SKM-1 treated with dmso at 0.1 percent for 144 hours (cell line): ENCODE results near the gene GPR35.

Experiments used
- DNase-seq: peaks from one replicate; lab custom pipeline; 2025; ENCODE audit not compliant: unreplicated experiment; lab: John Stamatoyannopoulos, UW

GPR35 gene

DNA sequence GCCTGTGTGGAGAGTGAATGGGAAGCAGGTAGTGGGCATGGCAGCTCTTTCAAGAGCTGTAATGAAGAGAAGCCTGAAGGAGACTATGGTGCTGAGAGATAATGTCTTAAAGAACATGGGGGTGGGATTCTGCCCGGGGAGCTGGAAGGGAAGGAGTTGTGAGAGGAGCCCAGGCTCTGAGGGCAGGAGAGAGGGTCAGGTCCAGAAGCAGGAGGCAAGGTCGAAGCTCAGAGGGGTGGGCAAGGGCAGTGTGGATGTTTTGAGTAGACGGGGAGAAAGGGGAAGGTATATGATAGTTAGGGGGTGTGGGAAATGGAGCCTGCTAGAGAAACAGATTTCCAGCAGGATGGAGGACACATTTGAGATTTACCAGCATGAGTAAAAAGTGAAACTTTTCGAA lies 36.6 kb upstream of the GPR35 start:
- no peak for DNase-seq

DNA sequence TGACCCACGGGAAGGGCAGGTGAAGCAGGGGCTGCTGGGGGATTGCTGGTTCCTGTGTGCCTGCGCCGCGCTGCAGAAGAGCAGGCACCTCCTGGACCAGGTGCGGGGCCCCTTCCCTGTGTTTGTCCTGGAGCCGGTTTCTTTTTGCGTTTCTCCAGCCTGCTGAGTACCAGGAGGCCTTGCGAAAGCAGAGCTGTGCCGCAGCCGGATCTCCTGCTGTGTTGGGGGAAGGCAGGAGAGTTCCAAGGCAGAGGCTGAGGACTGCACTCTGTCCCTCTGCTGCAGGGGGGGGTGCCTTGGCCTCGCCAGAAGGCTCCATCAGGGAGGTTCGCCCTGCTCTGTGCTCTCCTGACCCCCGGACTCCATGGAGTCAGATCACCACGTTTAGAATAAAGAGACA lies 35.9 kb upstream of the GPR35 start:
- DNase-seq = no peak

DNA sequence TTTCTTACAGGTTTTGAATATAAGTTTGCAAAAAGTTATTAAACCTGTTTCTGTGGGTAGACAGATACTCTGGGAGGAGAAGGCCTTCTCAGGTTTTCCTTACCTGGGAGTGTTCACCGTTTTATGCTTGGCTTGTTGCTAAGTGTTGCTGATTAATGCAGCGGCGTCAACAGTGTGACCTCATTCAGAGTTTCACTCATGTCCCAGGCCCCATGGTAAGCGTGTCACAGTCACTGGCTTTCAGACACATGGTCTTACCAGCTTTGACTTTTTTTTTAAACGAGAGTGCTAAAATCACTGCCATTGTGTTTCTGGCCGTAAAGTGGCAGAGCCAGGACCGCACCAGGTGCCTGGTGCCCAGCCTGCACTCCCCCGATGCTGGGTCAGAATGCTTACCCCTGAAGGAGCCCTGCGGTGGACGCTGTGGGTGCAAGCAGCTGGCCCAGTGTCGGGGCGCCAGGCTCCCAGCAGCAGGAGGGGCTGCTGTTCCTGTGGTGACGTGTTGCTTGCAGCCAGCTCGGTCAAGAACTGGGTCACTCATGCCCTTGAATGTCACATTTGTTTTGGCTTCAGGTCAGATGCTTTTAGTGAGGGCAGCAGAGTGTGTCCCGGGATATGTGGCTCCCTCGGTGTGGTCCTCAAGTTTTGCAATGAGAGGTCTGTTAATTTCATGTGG lies 35.3 kb upstream of the GPR35 start:
- no peak for DNase-seq

DNA sequence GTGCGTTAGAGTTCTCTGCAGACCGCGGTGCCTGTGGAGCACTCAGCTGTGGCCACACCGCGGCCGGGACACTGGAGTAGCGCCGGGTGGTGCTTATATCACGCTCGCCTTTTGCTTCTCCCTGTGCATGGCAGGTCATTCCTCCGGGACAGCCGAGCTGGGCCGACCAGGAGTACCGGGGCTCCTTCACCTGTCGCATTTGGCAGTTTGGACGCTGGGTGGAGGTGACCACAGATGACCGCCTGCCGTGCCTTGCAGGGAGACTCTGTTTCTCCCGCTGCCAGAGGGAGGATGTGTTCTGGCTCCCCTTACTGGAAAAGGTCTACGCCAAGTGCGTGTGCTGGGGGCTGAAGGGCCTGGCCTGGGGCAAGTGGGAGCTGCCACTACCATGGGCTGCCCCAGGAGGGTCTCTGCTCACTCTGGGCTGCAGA lies 34.6 kb upstream of the GPR35 start:
- no peak for DNase-seq

DNA sequence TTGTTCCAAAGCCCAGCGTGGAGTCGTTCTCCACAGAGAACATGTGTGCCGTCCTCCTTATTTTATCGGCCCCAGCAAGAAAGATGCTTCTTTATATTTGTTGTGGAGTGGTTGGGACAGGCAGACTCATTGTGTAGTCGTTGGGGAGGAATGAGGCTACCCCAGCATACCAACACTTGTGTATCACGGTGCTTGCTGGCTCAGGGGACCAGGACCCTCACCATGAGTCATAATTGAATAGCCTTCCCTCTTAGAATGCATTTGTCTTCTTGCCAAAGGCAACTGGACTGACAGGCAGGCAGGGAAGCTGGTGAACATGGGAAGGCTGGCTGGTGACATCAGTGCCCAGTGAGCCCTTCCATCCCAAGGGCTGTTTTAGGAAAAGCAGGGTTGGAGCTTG lies 34.1 kb upstream of the GPR35 start:
- DNase-seq = no peak

DNA sequence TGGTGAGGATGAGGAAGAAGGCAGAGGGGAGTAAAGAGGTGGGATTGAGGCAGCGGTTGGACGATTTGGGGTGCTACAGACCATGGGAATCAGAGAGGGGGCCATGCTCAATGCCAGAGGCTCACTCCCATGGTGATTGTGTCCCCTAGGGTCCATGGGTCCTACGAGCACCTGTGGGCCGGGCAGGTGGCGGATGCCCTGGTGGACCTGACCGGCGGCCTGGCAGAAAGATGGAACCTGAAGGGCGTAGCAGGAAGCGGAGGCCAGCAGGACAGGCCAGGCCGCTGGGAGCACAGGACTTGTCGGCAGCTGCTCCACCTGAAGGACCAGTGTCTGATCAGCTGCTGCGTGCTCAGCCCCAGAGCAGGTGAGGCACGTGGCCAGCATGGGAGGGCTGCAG lies 33.5 kb upstream of the GPR35 start:
- no peak for DNase-seq

DNA sequence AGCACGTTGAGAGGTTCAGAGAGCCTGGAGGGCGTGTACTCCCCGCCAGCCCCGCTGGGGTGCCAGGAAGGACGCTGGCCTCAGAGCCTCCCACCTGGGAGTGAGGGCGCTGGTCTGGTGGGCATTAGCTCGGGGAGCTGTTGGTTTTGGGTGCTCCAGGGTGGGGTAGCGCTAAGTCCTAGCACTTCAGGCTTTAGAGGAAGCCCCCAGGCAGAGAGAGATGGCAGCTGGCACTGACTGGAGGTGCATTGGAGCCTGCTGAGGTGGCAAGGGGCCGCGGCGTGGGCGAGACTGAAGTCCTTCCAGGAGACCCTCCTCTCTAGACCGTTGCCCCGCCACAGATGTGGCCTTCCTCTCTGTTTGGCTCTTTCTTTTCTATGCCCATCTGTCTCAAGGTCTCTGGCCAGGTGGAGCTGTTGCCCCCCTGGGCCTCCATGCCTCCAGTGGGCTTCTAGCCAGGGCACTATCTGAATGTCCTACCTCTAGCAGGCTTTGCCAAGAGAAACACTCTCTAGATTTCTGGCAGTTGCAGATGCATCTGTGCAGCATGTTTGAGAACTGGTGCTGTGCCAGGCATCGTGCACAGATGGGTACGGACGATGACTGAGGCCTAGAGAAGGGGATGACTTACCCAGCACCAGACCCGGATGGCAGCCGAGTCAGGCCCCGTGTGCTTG lies 32.1 kb upstream of the GPR35 start:
- DNase-seq = no peak

DNA sequence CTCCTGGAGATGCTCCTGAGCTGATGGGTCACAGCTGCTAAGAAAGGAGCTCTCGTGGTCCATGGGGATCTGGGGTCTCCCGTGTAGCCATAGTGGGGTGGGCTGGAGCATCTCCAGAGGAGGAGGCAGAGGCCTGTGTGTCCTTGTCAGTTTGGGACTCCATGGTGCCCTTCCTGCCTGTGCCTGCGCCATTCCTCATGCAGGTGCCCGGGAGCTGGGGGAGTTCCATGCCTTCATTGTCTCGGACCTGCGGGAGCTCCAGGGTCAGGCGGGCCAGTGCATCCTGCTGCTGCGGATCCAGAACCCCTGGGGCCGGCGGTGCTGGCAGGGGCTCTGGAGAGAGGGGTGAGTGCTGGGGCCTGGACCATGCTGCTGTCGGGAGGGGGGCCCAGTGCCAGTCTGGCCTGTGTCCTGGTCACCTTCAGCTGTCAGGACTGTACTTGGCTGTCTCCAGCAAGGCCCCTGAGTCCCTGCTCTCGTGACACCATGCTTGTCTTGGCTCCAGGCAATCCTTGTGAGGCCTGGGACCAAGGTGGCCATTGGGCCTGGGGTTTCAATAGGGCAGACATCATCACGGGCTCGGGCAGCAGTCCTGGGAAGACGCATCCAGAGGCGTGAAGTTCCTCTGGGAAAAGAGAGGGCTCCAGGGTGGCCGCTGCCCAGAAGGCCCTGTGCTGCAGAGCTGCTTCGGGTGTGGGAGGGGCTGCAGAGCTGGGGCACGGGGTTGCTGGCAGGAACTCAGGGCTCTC lies 31.4 kb upstream of the GPR35 start:
- DNase-seq = no peak

DNA sequence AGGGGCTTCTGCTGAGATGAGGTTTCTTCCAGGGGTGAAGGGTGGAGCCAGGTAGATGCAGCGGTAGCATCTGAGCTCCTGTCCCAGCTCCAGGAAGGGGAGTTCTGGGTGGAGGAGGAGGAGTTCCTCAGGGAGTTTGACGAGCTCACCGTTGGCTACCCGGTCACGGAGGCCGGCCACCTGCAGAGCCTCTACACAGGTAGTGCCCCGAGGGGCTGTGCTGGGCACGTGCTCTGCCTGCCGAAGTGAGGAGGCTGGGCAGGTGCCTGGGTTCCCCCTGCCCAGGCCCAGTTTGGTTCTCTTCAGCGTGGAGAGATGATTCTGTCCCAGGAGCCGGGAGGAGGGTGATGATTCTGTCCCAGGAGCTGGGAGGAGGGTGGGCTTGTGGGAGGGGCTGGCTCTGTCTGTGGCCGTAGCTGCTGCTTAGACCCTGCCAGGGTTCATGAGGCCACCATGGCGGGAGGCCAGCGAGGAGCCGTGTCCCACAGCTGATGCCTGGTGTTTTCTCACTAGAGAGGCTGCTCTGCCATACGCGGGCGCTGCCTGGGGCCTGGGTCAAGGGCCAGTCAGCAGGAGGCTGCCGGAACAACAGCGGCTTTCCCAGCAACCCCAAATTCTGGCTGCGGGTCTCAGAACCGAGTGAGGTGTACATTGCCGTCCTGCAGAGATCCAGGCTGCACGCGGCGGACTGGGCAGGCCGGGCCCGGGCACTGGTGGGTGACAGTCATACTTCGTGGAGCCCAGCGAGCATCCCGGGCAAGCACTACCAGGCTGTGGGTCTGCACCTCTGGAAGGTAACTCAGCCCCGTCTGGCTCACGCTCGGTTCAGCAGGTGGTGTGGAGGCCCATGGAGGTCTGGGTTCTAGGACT lies 30.5 kb upstream of the GPR35 start:
- DNase-seq = no peak

DNA sequence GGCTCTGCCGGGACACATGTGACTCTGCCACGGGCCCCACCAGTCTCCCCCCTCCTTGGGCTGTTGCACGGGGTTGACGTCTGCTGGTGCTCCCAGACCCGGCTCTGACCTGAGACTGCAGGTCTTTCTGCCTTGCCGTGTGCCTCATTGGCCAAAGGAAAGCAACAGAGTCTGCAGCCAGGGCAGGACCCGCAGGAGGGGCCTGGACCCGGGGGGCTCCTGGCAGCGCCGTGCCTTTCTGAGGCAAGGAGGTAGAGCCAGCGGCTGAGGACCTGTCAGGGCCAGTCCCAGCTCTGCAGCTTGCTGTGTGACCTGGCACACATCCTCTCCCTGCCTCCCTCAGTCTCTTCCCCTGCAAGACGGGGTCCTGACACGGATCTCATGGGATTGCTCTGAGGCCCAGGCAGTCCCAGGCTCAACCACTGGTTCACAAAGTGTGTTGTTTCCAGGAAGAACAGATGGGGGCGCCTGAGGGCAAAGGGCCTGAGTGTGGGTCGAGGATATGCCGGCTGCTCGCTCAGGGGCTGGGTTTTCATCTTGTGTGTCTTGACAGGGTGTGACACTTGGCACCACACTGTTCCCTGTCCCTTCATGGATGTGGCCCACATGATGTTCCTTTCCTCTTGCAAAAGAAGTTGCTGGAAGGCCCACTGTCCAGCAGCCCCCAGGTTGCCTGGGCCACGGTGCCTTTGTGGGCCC lies 29.8 kb upstream of the GPR35 start:
- no peak for DNase-seq

DNA sequence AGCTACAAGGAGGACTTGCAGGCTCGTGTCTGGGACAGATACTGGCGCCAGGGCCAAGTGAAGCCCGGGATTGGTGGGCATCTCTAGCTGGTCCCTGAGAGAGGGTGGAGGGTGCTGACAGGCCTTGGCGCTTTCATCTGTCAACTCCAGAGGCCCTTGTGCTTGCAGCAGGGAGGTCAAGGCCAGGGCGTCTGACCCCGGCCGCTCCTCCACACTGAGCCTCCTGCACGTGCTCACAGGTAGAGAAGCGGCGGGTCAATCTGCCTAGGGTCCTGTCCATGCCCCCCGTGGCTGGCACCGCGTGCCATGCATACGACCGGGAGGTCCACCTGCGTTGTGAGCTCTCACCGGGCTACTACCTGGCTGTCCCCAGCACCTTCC lies 29.2 kb upstream of the GPR35 start:
- no peak for DNase-seq

DNA sequence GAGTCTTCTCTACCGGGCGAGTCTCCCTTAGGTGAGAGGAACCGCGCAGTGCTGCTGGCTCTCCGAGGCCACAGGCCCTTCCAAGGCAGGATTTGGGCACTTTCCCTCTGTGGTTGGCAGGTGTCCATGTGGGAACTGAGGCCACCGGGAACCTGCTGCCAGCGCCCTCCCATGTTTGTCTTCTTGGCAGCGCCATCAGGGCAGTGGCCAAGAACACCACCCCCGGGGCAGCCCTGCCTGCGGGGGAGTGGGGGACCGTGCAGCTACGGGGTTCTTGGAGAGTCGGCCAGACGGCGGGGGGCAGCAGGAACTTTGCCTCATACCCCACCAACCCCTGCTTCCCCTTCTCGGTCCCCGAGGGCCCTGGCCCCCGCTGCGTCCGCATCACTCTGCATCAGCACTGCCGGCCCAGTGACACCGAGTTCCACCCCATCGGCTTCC lies 28.8 kb upstream of the GPR35 start:
- no peak for DNase-seq

DNA sequence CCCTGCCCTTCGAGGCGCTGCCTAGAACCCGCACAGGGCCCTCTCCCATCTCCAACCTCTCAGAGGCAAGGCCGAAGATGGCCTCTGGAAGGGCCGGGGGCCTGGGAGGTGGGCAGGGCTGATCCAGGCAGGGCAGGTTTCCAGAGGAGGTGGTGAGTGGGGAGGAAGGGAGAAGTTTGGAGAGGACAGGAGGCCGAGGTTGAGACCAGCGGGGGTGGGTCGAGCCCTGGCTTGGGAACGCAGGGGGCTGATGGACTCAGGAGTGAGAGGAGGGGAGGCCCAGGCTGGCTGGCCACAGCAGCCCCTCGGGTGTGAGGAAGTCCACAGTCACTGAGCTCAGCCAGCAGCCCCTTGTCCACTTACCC lies 28.2 kb upstream of the GPR35 start:
- DNase-seq = no peak

DNA sequence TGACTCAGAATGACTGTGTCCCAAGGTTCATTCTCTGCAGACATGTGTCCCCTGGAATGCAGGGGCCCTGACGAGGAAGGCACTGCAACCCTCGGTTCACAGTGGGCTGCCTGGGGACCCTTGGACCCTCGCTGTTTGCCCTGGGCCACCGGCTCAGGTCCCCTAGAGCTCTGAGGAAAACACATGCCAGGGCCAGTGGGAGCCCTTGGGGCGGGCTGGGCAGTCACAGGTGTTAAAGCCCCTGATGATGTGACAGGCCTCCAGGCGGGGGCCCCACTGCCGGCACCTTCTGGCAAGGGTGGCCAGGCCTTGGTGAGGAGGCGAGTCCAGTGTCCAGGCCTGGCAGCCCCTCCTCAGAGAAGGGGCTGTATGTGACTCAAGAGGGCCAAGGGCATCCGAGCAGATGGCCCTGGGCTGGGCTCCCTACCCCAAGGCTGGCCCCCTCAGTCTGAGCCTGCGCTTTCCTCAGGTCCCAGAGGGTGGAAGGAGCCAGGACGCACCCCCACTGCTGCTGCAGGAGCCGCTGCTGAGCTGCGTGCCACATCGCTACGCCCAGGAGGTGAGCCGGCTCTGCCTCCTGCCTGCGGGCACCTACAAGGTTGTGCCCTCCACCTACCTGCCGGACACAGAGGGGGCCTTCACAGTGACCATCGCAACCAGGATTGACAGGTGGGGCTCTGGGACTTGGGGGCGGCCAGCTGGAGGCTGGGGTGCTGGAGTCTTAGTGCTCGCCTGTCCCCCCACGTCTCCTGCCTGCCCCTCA lies 27.7 kb upstream of the GPR35 start:
- no peak for DNase-seq

DNA sequence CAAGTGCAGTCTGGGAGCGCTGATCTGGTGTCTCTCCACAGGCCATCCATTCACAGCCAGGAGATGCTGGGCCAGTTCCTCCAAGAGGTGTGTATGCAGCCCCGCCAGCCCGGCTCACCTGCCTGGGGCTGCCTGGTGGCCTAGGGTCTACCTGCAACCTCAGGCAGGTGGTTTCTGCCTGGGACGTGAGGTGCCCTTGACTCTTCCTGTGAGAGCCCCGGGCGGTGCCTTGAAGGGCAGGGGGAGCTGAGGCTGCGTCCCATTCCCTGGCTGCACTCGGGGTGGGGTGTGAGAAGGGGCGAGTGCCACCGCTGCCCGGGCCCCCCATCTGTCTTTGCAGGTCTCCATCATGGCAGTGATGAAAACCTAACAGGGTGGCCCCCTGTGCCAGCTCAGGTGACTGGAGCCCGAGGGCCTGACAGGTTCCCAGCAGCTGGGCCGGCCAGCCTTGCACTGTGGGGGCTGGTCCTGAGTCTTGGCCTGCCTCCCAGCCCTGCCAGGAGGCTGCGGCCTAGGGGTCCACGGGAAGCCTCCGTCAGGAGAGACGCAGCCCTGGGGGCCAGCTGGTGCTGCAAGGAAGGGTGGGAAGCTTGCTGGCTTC lies 26.9 kb upstream of the GPR35 start:
- DNase-seq = no peak

DNA sequence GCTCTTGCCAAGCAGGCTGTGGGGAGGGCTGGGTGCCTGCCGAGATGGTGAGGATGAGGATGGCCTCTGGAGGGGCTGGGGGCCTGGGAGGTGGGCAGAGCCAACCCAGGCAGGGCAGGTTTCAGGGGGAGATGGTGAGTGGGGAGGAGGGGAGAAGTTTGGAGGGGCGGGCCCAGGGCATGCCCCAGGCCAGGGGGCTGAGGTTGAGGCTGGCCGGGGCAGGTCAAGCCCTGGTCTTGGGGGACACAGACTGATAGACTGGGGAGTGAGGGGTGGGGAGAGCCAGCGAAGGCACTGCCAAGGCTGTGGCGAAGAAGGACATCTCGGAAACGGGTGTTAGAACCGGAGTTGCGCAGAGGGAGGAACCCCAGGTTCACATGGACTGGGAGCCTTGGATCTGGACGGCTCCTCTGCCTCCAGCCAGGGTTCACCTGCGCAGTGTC lies 26.1 kb upstream of the GPR35 start:
- DNase-seq = no peak

DNA sequence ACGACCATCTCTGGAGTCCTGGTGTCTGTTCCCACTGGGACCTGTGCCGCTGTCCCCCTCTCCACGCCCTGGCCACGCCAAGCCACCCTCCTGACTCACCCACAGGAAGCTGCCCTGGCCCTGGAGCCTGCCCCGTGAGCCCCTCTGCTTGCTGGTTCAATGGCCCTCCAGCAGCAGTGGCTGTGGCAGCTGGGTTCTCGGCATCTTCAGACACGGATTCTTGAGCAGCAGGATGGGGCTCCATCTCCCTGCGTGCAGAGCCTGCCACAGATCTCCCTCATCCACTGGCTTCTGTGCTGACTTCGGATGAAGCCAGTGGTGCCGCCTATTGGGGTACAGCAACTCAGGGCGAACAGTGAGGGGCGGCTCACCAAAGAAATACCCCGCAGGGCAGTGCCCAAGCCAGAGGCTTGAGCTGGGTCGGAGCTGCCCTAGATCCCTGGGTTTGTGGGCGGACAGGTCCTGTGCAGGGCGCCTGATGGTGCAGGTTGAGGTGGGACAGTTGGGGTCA lies 24.8 kb upstream of the GPR35 start:
- no peak for DNase-seq

DNA sequence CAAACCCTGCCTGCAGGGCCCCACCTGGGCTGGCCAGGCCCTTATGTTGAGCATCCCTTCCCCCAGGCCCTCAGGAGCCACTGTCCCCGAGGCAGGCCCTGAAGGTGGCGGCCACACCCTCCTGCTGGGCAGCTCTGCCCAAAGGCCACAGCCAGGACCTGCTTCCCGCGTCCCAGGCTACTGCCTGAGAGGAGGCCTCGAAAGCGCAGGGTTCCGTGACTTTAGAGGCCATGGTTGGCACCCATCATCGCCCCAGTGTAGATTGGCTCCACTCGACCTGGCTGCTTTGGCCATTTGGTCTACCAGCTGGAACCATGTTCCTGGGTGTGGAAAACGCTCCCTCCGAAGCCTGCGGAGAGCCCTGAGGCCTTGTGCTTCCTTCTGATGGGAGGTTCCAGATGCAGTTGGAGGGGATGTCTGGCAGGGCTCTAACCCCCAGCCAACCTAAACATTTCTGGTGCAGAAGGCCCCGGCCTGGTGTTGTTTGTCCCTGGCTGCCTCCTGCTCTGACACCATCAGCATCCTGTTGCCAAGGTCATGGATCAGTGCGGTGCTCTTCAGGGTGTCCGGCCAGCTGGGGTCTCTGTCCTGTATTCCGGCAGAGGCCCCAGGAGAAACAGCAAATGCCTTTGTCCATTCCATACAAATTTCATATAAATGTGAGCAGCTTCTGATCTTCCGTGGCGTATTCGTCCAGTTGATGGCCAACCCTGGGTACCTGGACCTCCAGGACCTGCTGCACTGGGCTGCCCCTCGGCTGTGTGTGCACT lies 24.0 kb upstream of the GPR35 start:
- no peak for DNase-seq

DNA sequence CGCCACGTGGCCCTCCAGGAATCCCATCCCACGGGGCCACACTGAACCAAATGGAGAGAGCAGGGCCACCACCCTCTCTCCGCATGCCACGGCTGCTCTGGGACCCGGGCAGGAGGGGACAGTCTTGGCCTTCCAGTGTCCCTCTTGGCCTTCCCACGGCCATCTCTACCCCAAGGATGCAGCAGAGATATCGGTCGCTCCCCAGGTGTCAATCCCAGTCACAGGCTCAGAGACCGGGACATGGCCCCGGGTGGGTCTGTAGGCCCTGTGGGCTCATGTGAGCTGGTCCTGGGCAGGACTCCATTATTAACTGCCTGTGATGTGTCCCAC lies 23.5 kb upstream of the GPR35 start:
- no peak for DNase-seq
